SH-SY5Y (cell line): ENCODE results near the gene VPS26A.

Experiments used
- GATA2 ChIP-seq: IDR thresholded peaks from 2 replicates; pipeline ENCODE4 v1.6.1; 2011; ENCODE audit warnings: mild to moderate bottlenecking, low read depth, low read length
- GATA3 ChIP-seq: IDR thresholded peaks from 2 replicates; pipeline ENCODE4 v1.6.1; 2011; ENCODE audit warnings: low read depth, mild to moderate bottlenecking, low read length, moderate library complexity

Gene VPS26A

DNA sequence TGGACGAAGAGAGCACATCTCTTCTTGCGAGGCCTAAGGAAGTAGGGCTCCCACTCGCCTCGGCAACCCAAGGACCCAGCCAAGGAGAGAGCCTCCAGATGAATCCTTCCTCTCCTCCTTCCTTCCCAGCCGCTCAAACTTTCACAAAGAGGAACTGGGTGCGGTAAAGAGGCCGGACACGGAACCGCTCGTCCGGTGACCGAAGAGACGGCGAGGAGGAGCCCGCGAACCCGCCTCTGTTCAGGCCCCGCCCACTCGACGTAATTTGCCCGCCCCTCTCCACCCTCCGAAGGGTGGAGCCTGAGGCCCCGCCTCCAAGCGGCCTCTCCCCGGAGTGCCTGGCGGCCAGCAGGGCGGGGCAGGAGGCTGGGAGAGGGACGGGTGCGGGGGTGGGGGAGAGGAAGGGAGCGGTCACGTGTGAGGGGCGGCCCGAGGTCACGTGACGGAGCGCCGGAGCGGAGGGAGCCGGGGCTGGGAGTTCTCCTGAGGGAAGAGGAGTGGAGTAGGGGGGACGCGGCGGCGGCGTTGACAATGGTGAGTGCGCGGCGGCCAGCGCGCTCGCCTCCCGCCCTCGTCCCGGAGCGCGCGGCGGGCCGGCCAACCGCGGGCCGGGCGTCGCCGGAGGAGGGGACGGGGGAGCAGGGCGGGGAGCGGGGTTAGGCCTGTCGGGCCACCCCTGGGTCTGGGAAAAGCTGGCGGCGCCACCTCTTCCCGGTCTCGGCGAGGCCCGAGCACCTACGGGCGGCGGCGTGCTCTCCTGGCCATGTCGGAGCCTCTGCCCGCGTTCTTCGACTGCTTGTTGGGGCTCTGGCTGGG lies at the start of gene VPS26A:
TSS of gene VPS26A (plus strand) at position 432 of the 816 bp plus-strand sequence. CDS start at position 532, 100 bp downstream.
- TF ChIP-seq GATA2, result no peak
- no peak for TF ChIP-seq GATA3

DNA sequence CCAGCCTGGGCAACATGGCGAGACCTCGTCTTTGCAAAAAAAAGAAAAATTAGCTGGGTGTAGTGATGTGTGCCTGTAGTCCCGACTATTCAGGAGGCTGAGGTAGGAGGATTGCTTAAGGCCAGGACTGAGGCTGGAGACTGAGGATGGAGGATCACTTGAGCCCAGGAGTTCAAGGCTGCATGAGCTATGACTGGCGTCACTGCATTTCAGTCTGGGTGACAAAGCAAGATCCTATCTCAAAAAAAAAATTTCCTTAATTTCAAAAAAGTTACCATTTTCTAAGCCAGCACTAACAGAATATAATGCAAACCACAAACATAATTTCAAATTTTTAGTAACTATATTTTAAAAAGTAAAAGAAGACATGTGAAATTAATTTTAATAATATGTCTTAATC lies 49.4 kb upstream of the VPS26A start:
- no peak for TF ChIP-seq GATA2
- no peak for TF ChIP-seq GATA3

DNA sequence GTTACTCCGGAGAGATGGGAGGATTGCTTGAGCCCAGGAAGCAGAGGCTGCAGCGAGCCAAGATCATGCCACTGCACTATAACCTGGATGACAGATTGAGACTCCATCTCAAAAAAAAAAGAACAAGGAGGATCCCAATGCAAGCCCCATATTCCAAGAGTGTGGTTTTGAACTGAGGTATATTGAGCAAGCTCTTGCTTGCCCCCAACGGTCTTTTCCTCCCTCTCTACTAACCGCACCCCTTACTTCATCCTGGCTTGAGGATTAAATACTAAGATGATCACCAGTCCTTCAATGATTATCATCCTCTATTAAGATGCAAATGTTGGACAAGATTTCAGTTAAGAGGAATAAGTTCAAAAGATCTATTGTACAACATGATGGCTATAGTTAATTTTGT lies 48.5 kb upstream of the VPS26A start:
- TF ChIP-seq GATA3 (no peak), GATA2 (no peak)

DNA sequence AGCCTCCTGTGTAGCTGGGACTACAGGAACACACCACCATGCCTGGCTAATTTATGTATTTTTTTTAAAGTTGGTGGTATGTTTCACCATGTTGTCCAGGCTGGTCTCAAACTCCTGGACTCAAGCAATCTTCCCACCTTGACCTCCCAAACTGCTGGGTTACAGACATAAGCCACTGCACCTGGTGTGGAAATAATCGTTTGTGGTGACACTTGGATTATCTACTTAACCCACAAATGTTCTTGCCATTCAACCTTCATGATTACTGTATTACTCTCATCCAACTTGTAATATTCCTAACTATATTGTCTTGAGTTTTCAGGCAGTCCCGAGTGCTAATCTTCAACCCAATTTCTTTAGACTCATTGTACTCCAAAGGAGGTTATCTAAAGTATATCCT lies 45.7 kb upstream of the VPS26A start:
- TF ChIP-seq GATA2 (no peak), GATA3 (no peak)

DNA sequence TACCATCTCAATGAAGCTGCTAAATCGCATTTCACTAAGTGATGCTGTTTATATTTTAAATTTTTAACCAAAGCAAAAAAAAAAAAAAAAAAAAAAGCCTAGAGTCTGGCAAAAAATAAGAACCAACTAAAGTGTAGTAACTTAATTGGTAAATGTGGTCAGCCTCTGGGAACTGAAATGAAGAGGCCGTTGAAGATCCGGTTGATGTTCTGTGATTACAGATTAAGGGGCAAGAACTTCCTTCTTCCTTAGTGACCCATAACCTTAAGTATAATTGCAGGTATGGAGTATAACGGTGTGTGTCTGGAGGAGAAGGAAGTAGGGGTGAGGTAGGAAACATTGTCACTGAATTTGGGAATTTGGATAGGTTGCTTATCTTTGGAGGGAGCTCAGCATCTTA lies 43.8 kb upstream of the VPS26A start:
- TF ChIP-seq GATA3 (no peak), GATA2 (no peak)

DNA sequence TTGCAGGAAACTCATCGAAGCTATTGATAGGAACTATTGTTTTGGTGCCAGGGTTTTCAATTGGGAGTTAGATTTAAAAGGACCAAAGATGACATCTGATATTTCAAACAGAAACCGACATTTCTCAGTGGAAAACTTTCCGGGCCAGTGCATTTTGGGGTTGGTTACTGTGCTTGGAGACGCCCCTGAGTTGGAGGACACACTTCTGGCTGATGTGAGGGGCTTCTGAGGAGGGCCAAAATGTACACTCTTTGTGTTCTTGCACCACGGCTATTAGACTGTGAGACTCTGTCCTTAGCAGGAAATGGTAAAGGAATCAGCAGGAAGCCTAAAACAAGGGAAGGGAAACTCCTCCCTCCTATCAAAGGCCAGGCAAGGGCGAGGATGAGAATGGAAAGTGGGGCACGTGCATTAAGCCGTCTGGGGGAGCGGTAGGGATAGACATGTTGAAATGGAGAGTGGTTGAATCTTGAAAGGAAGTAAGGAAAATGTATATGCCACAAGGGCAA lies 37.9 kb upstream of the VPS26A start:
- TF ChIP-seq GATA2, result no peak
- TF ChIP-seq GATA3, result no peak

DNA sequence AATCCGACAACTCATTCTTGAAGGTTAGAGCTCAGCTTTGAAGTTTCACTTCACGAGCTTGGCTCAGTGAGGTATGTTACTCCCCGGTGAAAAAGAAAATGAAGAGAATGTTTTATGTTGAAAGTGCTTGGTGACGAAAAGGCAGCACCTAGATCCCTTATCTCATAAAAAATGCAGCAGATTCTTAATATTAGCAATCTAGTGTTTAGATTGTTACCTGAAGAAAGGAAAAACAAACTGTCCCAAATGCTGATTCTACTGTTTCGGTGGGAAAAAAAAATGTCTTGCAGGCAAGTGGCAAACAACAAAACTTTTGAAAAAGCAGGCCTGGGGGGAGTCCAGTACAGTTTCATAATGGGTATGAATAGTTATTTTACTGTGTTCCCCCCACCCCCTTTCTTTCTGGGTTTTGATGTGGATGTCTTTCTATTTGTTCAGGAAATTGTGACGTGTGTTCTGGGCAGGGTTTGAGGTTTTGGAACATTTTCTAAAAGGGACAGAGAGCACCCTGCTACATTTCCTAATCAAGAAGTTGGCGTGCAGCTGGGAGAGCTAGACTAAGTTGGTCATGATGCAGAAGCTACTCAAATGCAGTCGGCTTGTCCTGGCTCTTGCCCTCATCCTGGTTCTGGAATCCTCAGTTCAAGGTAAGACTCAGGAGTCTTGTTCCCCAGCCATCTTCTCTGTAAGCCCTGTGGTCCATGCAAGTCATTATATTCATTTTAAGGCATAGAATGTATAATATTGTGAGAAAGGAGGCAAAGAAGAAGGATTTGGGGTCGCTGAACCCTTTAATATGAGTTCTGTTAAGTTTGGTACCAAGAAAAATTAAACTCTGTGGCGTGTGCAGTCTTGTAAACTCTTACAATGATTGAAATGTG lies 36.1 kb upstream of the VPS26A start, which contains the start of gene SRGN:
TSS of gene SRGN (plus strand) at position 514 of the 881 bp plus-strand sequence. CDS start at position 569, 55 bp downstream.
- TF ChIP-seq GATA3 (no peak), GATA2 (no peak)

DNA sequence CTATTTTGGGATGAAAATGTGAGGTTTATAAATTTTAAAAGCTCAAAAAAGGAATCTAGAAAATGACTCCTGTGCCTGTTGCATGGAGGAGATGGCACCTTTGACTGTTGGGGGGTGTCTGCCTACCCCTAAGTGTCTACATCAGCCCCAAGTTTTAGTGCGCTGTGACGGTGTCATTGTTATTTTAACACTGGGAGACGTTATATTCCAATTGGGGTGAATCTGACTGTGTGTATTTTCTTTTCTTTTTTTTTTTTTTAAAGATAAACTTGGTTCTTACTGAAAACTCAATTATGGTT lies 35.6 kb upstream of the VPS26A start:
- TF ChIP-seq GATA2 (no peak), GATA3 (no peak)

DNA sequence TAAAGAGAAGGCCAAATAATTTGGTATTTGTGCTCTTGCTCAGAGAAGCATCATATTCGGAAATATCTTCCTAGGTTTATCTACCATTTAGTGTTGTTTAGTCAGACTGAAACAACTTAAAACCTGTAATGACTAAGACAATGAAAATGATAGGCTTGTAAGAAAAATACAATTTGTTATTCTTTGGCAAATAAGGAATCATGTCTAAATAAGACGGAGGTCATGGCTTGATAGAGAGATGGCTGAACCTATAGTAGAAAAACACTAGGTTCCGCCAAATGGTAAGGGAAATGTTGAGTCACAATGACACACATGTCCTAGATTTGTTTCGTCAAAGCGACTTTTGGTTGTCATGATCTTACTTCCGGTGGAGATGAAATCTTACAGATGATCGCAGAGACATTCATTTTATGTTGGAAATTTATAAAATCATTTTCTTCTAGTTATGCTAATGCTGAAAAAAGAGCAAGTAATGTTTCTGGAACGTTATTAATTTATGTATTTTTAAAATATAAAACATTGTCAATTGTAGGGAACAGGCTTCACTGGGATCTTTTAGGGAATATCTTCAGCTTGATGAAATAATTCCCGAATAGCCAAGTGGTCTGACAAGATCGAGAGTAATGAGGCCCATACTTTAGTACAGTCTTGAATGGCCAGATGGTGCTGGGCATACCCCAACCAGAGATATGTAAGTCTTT lies 35.0 kb upstream of the VPS26A start:
- no peak for TF ChIP-seq GATA3

DNA sequence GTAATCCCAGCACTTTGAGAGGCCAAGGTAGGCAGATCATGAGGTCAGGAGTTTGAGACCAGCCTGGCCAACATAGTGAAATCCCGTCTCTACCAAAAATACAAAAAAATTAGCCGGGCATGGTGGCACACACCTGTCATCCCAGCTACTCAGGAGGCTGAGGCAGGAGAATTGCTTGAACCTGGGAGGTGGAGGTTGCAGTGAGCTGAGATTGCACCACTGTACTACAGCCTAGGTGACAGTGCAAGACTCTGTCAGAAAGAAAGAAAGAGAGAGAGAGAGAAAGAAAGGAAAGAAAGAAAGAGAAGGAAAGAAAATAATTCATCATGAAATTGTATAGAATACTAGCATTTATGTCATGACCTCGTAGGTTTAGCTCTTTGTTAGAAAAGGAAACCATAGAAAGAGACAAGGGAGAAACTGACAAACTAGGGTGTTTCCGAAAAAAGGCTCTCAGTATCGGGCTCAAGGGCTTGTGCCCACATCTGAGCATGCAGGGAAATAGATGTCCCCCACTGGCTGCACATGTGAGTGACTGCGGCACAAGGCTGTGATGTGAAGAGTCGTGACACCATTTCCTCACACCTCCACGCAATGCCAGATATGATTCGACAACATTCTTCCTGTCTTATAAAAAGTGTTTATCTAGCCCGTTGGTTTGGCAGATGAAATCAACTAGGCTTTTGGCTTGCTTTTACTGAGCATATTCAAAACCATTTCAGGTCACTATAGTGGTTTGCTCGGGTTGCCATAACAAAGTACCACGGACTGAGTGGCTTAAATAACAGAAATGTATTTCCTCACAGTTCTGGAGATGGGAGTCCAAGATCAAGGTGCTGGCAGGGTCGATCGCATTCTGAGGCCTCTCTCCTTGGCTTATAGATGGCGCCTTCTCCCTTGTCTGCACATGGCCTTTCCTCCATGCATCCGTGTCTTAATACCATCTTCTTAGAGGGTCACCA lies 34.1 kb upstream of the VPS26A start:
- TF ChIP-seq GATA2 (no peak), GATA3 (no peak)

DNA sequence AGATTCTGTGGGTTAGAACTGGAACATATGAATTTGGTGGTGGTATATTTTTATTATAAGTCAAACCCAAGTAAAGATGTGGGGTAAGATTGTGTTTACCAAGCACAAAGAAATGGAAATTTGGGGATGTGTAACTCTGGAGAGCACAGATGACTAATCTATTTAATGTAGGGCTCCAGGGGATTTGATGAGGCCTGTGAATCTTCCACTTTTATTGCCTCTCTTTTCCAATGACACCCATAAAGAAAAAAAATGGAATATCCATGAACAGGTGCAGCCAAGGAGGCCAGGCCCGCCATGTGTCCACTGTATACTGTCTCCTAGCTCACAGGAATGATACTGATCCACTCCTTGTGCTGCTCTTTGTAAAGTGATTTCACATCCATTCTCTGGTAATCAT lies 33.3 kb upstream of the VPS26A start:
- TF ChIP-seq GATA2 (no peak), GATA3 (no peak)

DNA sequence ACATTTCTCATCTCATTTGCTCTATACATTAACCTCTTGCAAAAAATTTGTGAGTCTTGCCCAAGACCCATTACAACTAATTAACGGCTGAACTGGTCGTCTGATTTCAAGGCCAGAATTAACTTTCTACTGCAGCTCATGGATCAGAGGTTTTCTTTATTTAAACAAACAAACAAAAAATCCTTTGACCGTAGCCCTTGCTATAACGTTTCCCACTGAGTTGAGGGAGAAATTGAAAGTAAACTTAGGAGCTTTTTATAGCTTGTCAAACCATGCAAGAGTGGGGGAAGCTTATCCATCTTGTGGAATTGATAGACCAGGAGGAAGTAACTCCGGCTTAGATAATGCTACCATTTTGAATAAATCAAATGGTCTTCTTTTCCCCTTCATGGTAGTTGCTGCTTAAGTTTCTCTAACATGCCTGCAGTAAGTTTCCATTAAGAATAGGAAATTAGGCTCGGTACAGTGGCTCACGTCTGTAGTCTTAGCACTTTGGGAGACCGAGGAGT lies 32.8 kb upstream of the VPS26A start:
- TF ChIP-seq GATA3 (no peak), GATA2 (no peak)
